HG02588 (cell line): ENCODE measurements around the gene BMP8B.

ENCODE experiments used
- ATAC-seq: cut with Tn5 transposase; IDR thresholded peaks from one replicate; pipeline ENCODE4 v1.9.1; 2021; ENCODE audit warnings: mild to moderate bottlenecking, moderate library complexity; ENCODE audit not compliant: unreplicated experiment

The BMP8B gene

DNA sequence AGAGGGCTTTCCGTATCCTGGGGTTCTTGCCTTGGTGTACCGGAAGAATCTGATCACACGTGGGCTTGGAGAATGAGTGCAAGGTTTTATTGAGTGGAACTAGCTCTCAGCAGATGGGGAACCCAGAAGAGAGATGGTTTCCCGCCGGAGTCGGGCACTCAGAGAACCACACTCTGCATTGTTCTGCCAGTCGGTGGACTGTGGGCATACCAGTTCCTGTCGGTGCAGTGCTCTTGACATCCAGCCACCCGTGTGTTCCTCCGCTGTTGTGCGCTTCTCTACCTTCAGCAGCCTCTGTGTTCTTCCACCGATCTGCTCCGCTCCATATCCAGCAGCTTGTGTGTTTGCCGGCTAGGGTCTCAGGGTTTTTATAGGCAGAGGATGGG is 60.7 kb downstream of the BMP8B start:
- ATAC-seq: no peak

DNA sequence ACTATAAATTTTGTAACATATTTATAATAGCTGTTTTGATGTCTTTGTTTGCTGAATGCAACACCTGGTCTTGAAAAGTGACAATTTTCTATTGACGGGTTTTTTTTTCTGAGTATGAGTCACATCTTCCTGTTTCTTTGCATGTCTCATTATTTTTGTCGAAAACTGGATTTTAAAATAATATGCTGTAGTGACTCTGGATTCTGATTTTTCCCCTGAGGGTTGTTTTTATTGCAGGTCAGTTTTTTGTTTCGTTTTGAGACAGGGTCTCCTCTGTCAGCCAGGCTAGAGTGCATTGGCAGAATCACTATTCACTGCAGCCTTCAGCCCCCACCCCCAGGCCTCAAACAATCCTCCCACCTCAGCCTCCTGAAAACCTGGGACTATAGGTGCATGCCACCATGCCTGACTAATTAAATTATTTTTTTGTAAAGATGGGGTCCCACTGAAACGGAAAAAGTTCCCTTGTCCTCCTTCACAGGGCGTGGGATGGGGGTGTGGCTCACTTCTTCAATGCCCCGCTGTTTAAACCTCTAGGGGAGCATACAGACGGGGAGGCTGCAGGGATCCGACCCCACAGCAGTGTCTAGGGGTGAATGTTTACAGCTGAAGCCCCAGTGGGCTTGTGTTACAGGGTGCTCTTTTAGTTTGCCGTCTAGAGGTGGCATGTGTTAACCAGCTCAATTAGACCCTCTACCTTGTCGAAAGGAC is 61.3 kb downstream of the BMP8B start:
- ATAC-seq: no peak

- ATAC-seq: no peak
These were observed 62.1 kb downstream of the BMP8B start for GRCh38 chr1:39726600-39726999.

DNA sequence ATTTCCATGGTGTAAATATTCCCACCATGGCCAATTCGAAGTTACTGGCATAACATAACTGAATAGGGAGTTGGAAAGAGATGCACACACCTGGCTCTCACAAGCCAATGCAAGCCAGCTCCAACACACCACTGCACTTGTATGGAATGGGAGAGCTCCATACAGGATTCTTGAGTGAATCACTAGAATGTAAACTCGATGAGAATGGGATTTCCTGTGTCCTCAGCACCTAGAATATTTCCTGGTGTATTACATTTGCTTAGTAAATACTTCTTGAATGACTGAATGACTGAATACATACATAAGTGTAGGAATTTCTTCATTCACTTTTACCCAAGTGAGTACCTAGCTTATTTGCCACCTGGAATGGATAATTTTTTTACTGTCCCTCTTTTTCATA is 66.2 kb downstream of the BMP8B start:
- ATAC-seq: no peak

DNA sequence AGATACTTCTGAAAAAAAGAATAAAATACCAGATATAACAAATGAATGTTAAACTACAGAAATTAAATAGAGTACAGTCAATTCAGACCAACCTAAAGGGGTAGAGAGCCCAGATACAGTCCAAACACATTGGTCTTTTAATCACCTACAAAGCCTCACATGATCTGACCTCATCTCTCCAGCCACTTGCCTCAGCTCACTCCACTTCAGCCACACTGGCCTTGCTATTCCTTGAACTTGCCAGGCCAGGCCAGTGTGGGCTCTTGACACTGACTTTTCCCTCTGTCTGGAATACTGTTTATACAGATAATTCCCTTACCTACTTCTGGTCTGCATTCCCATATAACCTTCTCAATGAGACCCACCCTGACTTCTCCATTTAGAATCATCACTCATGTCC is 67.0 kb downstream of the BMP8B start:
- no peak for ATAC-seq

DNA sequence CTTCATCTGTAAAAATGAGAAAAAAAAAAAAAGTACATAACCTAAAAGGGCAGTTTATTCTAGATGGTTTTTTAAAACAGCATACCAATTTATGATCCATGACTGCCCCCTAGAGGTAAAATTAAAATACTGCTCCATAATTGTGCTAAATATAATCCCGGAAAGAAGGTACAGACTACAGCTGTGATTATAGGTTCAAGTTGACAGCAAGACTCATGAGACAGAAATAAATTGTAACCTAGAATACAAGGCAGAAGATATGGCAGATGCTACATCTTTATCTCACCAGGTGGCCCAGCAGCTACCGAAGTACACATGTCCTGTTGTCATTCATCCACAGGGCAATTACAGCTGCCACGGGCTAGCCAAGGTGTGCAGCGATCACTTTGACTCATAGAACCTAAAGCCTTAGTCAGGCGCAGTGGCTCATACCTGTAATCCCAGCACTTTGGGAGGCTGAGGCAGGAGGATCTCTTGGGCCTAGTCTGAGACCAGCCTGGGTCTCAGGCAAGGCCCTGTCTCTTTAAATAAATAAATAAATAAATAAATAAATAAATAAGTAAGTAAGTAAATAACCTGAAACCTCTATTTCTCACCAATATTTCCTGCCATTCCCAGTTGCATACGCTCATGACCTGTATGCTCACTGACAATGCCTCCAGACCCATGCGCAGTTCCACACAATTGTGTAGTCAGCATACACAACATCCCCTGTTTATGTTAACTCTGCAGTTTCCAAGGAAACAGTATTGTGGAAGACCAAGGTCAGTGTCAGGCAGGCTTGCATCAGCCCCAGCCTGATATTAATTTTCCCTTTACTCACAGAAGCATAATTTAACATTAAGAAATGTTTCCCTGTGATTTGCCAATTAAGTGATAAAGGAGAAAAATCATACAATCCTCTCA is 68.3 kb downstream of the BMP8B start:
- no peak for ATAC-seq

GRCh38 chr1:39717809-39718208 is 70.9 kb downstream of the BMP8B start:
- no peak for ATAC-seq

DNA sequence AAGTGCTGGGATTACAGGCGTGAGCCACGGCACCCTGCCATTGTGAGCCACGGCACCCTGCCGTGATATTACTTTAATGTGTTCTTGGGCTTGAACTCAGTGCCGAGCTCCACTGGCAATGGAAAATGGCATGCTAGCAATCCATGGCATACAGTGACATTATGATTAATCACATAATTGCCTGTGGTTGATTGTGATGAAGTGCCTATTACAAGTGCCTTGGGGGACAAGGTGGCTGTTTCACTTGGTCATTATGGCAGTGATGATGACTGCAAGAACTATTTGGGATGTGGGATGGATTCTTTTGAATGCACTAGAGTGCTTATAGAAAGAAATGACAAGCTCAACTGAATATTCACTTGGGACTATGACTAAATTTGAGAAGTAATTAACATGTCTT is 75.1 kb downstream of the BMP8B start:
- ATAC-seq: no peak

GRCh38 chr1:39711966-39712340 is 76.7 kb downstream of the BMP8B start:
- no peak for ATAC-seq

- no peak for ATAC-seq
These were observed 77.3 kb downstream of the BMP8B start for GRCh38 chr1:39711104-39711965.

- no peak for ATAC-seq
These were observed 81.2 kb downstream of the BMP8B start for GRCh38 chr1:39707506-39707905.
